Measurements from ENCODE around the gene SUMO3. TPM values are rescaled to one million over a fixed set of nuclear protein-coding genes. Genes with fewer than 3 reads are reported as not detected.

Gene SUMO3
- total RNA-seq, 1 experiment from 2014 or later, result 82.9 TPM

- Histone ChIP-seq H3K27ac (ENCODE audit: insufficient read length, low read depth, low read length) (no peak overlapping the region), H3K4me2 (ENCODE audit: insufficient read depth, insufficient read length, low read length) (peak overlapping the region; percentile 8), H2BK120ac (ENCODE audit: low read depth, low read length, poor library complexity, severe bottlenecking) (no peak overlapping the region), H3K23ac (ENCODE audit: insufficient read length, low read depth, low read length) (no peak overlapping the region), H4K20me1 (ENCODE audit: control insufficient read depth, insufficient read depth, insufficient read length) (no peaks in the 10 kb centered on the region), H3K79me1 (ENCODE audit: insufficient read depth, low read depth, low read length, poor library complexity, severe bottlenecking) (no peaks in the 10 kb centered on the region), H3K4ac (ENCODE audit: low read depth, low read length) (no peak overlapping the region), H3K9me3 (ENCODE audit: control insufficient read depth, low read depth, low read length) (no peaks in the 10 kb centered on the region), H2AK5ac (ENCODE audit: insufficient read length, low read length) (no peak overlapping the region), H3T11ph (ENCODE audit: low read length) (no peak overlapping the region), H2BK5ac (ENCODE audit: insufficient read length, low read length) (no peak overlapping the region), H4K5ac (ENCODE audit: insufficient read length, low read depth, low read length) (no peak overlapping the region), H4K91ac (ENCODE audit: insufficient read length, low read depth, low read length) (no peak overlapping the region), H4K8ac (replicated peaks; ENCODE audit: insufficient read length, low read depth, low read length) (no peak overlapping the region), H2BK20ac (ENCODE audit: low read depth, low read length, poor library complexity, severe bottlenecking) (no peak overlapping the region), H2AFZ (ENCODE audit: low read length) (no peak overlapping the region), H3K56ac (ENCODE audit: insufficient read length, low read depth, low read length) (no peak overlapping the region), H3K14ac (ENCODE audit: insufficient read depth, low read length) (no peak overlapping the region), H3K27me3 (ENCODE audit: insufficient read depth, low read length) (no peaks in the 10 kb centered on the region), H3K23me2 (ENCODE audit: insufficient read length, low read depth, low read length, poor library complexity, severe bottlenecking) (no peaks in the 10 kb centered on the region), H3K4me1 (ENCODE audit: insufficient read depth, low read length) (0 out of 2 replicates have a peak, but pooled peaks cover 2% of the 10 kb centered on the region), H2BK15ac (ENCODE audit: low read depth, low read length) (no peak overlapping the region), H2BK12ac (ENCODE audit: insufficient read length, low read depth, low read length) (no peak overlapping the region), H3K9ac (ENCODE audit: extremely low read depth, insufficient read length, low read length) (no peak overlapping the region), H3K79me2 (ENCODE audit: insufficient read depth, low read length) (no peaks in the 10 kb centered on the region), H3K18ac (ENCODE audit: insufficient read length, low read depth, low read length) (no peak overlapping the region)
- Mint-ChIP-seq H3K4me3 (peak overlapping the region; percentile 54 to 67), H3K36me3 (ENCODE audit: insufficient read depth in 1 of 3, low read depth in 3 of 3) (peaks cover 11 to 27% (median 27%) of the 10 kb centered on the region in 3 experiments; a peak in 6 of 7 replicates), H3K27me3 (ENCODE audit: low read depth) (peaks cover 3% of the 10 kb centered on the region; the same call in 1 of the 2 replicates), H3K27ac (no peak overlapping the region), H3K9me3 (no peaks in the 10 kb centered on the region), H3K4me1 (peaks cover 13 to 21% of the 10 kb centered on the region in 2 experiments)
- no CpG with 5 or more reads among the region's 1 CpG for WGBS (ENCODE audit: extremely low coverage, insufficient read length, low lambda C conversion rate)
- DNase-seq, result no peak
- TF ChIP-seq CTCF (conservative IDR thresholded peaks at IDR 0.05), result no peak
These were observed 28.3 kb upstream of the SUMO3 start for GRCh38 chr21:44846224-44846484.
